Stimulated activated CD8-positive, alpha-beta memory T cell treated with anti-CD3 and anti-CD28 coated beads, Interleukin-7, amount 100 ng/mL, for 24 hours (primary cell): ENCODE measurements around the gene RBPMS2.

Experiments used
- DNase-seq: peaks from one replicate; pipeline ENCODE4 v3.0.0-alpha.2; 2020; ENCODE audit warnings: low read depth

The RBPMS2 gene

DNA sequence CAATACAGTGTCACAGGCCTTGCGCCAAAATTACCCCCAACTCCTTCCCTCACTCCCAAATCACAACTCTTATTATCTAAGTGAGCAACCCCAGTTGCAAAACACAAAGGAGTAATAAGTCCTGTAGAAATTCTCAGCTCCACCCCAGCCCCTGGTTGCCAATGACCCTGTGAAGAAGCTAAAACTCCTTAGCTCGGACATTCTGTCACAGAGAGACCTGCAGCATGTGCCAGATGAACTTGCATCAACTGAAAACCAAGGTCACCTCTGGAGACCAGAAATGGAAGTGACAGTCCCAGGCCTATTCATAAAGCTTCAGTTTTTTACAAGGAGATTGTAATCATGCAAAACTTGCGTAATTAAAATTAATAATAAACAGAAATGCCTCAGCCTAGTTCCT lies 55.2 kb downstream of the RBPMS2 start:
- DNase-seq, result no peak

DNA sequence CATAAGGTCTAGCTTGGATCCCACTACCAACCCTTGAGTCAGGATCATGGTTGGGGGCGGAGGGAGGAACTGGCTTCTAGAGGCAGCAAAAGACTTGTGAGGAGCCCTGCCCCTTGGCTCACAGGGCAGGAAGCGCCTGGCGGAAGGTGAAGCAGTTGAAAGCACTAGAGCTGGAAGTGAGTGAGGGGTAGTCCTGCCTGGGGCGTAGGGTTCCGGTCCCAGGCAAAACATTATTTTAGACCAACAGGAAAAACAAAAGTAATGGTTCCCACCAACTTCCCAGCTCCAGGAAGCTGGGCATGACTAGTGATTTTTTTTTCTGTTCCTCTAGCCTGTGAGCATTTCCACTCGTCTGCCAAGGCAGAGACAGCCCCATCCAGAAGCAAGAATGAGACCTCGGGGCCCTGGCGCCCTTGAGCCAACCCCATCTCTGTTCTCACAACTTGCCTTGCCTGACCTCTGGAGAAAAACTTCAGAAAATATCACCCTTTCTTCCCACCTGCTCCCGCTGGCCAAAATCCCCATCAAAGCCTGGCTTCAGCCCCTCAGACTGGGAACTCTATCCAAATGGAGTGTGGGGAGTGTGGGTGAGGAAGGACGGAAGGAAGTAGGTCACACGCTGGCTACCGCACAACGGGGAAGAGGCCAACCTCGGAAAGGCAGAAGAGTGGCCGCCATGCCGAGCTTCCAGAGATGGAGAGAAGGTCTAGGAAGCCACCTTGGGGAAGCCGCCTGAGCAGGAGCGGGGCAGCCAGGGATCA lies 57.5 kb downstream of the RBPMS2 start:
- DNase-seq, result no peak

DNA sequence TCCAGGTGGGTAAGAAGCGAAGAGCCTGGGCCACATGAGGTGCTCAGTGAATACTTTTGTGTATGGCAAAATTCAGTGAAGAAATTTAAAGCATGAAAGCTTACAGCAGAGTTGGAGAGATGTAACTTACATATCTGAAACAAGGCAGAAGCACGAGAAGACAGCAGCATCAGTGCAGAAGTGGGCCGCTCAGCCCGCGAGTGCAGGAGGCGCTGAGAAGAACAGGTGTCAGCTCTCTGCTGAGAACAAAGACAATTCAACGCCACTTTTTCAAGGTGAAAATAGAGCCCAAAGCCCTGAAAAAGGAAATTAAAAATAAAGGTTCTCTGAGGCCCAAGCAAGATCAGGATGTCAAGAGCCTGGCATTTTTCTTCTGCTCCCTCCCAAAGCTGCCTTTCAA lies 58.3 kb downstream of the RBPMS2 start:
- DNase-seq, result no peak

DNA sequence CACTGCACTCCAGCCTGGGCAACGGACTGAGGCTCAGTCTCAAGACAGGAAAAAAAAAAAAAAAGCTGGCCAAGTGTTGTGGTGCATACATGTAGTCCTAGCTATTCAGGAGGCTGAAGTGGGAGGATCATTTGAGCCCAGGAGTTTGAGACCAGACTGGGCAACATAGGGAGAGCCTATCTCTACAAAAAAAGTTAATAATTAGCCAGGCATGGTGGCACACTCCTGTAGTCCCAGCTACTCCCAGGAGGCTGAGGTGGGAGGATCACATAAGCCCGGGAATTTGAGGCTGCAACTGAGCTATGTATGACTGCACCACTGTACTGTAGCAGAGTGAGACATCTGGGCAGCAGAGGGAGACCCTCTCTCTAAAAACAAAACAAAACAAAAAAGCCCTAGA lies 58.9 kb downstream of the RBPMS2 start:
- DNase-seq, result no peak

DNA sequence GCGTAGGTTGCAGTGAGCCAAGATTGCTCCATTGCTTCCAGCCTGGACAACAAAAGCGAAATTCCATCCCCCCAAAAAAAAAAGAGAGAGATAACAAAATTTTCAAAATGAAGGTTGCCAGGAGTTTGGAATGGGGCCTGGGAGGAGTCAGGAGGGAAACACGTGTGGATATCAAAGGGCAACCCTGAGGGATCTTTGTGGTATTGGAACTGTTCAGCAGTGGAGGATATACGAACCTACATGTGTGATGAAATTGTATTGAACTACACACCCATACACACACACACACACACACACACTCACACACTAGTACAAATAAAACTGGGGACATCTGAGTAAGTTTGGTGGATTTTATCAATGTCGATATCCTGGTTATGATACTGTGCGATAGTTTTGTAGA lies 61.8 kb downstream of the RBPMS2 start:
- no peak for DNase-seq

DNA sequence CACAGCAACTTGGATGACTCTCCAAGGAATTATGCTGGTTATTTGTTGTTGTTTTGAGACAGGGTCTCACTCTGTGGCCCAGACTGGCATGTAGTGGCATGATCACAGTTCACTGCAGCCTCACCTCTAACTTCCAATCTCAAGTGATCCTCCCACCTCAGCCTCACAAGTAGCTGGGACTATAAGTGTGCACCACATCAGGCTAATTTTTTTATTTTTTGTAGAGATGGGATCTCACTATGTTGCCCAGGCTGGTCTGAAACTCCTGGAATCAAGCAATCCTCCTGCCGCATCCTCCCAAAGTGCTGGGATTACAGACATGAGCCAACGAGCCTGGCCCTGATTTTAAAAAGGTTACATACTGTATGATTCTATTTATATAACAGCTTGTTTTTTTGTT lies 63.0 kb downstream of the RBPMS2 start:
- no peak for DNase-seq

DNA sequence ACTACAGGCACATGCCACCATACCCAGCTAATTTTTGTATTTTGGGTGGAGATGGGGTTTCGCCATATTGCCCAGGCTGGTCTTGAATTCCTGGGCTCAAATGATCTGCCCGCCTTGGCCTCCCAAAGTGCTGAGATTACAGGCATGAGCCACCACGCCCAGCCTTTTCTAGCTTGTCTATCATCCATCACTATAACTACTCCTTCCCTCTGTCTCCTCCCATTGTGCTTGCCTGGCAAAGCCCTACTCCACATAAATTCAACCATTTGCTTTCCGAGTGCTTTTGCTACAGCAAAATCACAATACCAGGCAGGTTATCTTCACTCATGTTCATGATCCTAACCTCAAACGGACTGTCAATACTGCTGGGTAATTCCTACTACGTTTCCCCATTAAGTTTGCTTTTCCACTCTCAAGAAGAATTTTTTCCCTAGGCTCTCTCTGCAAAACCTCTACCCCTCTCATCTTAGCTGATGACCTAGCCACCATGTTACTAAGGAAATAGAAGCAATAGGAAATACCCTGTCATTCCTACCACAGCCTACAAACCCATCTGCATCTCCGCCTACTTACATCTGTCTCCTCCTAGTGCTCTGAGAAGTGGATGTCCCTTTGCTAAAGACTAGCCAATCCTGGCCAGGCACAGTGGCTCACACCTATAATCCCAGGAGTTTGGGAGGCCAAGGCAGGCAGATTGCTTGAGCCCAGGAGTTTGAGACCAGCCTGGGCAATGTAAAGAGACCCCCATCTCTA lies 64.5 kb downstream of the RBPMS2 start:
- no peak for DNase-seq

DNA sequence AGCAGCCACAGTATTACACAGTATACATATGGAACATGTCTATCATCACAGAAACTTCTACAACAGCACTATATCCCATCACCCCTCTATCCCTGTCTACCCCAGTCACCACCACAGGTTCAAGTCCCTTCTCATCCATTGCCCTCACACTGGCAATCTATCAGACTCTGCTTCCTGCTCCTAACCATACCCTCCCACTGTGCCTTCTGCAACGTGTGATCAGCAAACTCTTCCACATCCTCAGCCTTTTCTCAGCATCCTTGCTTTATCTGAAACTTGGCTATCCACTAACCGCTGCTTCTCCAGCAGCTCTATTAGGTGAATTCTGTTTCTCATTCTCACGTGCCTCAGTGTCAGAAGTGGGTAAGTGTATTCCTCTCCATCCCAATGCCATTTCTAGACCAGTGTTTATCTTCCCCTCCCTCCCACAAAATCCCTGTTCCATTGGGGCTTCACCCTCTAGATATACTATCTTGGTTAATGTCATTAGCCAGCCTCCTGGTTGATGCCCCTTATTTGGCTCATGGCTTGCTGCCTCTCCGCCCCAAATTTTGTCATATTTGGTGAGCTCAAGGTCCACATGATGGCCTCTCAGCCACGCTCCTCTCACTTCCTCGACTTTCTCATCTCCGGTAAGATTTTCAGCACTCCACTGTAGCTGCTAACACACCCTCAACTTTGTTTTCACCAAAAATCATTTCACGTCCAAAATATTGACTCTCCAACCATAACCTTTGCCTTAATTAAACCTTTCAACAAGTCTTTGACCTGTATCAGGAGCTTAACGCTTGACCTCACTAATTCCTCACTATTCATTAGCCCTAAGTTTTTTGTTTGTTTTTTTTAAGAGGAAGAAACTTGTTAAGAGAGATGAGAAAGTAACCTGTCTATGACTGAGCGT lies 69.1 kb downstream of the RBPMS2 start:
- DNase-seq, result no peak

DNA sequence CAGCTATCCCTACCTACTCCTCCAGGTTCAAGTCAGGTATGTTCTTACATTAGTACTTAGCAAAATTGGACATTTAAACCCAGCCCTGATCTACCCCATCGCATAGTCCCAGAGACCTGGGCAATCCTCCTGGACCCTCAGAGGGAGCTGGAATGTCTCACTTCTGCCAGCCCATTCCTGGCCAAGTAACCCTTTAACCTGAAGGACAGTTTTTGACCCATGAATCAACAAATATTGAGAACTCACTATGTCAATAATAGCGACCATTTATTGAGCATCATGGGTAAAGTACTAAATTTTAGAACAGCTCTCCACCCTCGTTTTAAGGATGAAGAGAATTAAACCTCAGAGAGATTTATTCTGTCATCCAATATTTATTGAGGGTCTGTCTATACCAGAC lies 70.4 kb downstream of the RBPMS2 start:
- DNase-seq, result no peak

DNA sequence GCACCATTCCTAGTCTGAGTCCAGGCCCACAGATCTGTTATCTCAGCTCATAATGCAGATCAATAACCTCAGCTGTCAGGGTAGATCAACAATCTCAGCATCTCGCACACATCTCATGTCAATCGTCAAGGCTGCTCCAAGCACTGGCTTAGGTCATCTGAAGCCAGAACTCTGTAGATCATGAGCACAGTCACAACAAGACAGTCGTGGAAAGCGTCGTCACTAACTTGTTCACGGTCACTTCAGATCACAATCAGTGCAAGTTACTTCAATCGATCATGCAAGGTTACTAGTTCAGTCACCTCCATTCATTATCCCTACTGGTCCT lies 71.8 kb downstream of the RBPMS2 start:
- no peak for DNase-seq

DNA sequence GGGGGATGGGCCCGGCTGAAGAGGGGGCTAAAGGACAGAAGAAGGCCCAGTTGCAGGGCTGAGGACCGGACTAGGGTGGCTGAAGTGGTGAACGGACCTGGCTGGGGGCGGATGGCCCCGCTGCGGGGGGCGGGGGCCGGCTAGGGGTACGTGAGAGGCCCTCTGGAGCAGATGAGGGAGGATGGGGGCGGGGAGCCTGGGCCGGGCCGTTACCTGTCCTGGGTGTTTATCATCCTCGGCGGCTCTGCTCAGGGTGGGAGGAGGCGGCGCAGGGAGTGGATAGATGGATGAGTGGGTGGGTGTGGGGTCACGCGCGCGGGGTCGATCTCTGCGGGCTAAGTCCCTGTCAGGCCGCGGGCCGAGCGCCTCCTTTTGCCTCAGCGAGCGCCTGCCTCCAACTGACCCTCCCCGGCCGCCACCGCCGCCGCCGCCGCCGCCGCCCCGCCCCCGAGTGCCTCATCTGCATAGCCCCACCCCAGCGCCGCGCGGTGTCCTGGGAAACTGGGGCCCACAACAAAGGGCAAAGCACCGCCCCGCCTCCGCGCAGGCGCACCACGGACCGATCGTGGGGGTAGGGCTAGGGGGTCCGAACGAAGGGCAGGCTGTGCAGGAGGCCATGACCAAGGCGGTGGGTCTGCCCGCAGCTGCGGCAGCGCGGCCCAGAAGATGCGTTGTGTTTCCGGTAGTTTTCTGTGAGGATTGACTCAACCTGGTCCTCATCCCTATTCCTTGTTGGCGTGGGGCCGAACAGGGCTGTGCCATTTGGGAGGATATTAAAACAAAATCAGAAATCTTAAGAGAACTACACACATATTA lies 72.4 kb downstream of the RBPMS2 start:
- DNase-seq, result peak; percentile 91

DNA sequence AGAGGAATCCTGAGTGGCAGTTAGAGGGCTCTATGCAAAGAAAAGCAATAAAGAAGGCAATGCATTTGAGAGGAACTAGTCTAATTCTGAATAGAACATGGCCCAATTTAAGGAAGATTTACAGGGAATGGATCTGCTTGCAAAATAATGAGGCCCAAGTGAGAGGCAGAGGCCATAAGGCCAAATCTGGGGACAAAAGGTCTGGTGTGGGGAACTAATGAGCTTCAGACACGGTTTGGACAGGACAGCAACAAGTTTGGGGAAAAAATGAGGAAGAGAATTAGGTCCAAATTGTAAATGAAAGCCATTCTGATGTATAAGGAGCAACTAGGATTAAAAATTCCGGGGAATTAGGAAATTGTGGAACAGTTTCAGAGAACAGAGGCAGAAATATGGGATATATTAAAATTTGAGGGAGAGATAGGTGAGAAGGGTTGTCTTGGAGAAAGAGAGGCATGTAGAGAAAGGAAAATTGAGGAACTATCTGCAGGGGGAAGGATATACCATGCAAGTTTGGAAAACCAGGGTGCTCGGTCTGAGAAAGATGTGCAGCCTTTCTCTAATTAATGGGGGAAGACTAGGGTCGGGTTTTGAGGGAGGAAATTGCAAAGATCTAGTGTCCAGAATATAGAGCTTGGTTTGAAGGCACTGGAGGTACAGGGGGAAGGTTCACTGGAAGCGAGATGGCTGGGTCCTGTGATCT lies 73.8 kb downstream of the RBPMS2 start:
- DNase-seq, result no peak

DNA sequence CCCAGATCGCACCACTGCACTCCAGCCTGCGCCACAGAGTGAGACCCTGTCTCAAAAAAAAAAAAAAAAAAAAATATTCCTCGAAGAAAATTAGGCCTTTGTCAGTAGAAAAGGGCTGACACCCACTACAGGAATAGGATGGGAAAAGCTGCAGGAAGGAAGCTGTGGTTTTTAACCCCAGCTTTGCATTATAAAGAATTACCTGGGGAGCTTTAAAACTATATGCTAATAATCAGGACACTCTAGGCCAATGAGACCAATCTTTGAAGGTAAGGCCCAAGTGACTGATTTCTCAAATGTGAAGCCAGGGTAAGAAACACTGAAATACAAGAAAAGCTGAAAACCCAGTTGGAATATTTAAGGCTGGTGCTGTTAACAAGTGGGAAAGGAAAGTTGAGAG lies 74.3 kb downstream of the RBPMS2 start:
- no peak for DNase-seq

DNA sequence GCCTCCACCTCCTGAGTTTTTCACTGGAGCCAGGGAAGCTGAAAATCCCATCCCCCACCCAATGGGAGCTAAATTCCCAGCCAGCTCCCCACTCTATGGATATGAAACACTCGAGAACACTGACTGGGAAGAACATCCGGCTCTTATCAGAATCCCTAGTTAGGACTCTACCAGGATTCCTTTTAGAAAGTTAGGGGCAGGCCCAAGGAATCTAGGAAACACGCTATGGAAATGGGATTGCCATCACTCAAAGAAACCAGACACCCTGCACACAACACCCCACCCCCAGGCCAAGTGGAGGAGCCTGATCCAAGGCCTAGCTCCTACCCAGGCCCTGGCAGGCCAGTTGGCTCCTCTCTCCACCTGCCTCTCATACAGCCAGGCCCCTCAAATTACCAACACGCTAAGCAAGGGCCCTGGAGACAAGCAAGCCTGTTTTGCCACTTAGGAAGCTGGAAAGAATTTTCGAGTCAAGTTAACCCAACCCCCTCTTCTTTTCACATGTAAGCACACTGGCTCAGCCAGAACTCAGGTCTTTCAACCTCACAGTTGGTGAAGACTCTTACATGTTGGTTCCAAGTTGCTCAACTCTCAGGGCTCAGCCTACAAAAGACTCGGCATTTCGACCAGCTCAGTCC lies 75.5 kb downstream of the RBPMS2 start:
- DNase-seq, result no peak

DNA sequence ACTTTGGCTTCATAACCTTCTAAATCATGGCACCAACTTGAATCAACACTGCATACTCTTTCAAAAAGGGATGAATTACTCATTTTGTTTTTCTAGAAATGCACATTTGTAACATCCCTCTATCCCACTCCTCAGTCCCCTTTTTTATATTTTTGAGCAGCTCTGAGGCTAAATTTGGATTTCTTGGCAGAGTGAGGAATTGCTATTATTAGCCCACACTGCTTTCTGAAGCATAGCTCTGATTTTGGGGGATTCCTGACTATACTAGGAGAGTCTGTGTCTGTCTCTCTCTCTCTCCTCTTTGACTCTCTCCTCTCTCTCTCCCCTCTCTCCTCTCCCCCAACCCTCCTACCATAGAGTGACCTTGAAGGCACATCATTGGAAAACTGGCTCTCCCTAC lies 76.6 kb downstream of the RBPMS2 start:
- DNase-seq, result no peak

DNA sequence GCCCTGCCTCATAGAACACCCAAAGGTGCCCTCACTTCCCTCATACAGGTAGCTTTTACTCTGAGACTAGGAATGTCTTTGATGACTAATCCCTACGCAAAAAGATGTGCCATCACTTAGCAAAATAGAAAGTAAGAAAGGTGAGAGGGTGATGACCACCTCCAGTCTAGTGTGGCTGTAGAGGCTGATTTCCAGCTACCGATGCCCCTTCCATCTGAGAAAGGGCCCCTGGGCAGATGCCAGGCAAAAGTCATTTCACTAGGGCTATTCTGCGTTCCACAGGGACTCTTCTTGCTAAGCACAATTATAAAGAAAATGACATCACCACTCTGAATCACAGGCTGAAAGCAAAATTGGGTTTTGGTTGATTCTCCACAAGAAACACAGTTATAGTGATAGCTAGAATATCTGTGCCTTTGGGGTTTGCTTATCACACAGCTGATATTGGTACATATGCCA lies 77.4 kb downstream of the RBPMS2 start:
- DNase-seq, result no peak

DNA sequence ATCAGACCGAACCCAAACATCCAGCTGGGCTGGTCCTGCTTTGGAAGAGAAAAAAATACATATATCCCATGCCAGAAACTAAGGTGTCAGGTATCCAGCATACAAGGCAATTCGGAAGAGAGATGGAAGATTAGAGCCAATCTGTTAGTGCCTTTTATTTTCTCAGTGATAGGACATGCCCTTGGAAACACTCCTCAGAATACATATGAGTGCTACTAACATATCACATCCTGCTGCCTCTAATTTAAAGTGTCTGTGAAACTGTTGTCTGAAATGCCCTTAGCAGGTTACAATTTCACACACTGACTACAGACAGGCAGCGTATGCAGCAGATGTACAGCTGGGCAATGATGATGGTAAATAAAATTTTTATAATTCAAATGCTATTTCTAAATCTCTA lies 78.9 kb downstream of the RBPMS2 start:
- no peak for DNase-seq

DNA sequence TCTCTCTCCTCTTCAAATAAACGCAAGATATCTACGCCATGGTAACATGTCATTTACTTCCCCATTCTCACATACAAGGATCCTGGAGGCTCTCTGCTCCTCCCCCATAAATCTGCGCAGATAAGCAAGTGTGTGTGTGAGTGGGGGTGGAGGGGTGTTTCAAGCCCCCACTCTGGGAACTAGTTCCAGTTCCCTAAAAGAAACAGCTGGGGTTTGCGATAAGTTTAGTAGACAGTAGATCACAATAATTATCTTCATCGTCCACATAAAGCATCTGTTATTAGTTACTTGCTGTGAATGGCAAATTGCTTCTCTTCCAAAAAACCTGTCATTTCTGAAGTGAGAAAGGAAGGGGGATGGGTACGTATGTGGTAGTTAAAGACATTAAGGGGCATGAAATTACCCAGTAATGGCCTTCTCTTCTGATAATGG lies 79.8 kb downstream of the RBPMS2 start:
- DNase-seq, result no peak

DNA sequence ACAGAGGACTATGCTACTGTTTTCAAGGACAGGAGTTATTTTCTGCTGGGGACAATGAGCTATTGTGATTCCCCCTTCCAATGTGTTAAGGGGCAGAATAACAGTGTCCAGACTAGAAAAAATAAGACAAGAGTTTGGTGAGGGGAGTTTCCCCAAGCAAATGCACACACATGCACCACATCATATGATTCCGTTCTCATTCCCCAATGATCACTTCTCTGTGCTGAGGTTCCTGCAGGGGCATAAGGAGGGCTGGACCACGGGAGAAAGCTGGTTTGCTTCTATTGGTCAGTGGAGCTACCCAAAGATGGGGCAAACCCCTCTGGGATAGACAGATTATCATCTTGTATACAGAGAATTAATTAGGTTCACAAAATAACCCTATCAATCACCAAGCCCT lies 80.6 kb downstream of the RBPMS2 start:
- DNase-seq, result no peak

DNA sequence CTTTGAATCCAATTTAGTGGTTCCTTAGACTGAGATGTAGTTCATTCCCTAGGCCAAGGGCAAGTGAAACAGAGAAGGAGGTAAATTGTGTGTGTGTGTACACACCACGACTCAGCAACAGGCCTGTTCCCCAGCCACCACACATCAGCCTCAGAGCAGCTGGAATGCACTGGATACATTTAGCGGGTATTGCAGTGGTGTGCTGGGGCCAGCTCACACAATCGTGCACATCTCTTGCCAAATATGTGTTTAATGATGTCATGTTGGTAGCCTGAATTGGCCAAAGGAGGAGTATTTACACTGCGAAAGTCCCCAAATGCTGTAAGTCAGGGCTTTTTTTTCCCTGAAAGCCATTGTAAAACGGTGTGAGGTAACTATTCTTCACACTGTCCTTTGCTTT lies 82.3 kb downstream of the RBPMS2 start:
- no peak for DNase-seq
